ENCODE results near the gene LAPTM5. TPM values are rescaled to one million over a fixed set of nuclear protein-coding genes. Genes with fewer than 3 reads are reported as not detected.

Gene LAPTM5
- total and polyA plus RNA-seq, 2 of the 13 experiments (the other 11 are each of a cell fraction or from before 2014, with no cell fraction given) = 0.41 to 0.86 TPM

- Histone ChIP-seq H3K36me3 (replicated peaks in 1 of 2; ENCODE audit: control insufficient read depth in 1 of 2, insufficient read depth in 2 of 2, low read length in 2 of 2) (no peaks in the 10 kb centered on the region), H3K4me2 (ENCODE audit: low read depth, low read length) (no peak overlapping the region), H3K4me1 (ENCODE audit: insufficient read depth, low read length) (peaks cover 19% of the 10 kb centered on the region), H3K27me3 (ENCODE audit: control insufficient read depth in 1 of 2, insufficient read depth in 2 of 2, low read length in 2 of 2) (peaks cover 4 to 39% of the 10 kb centered on the region in 2 experiments; a peak in 3 of 5 replicates), H4K20me1 (ENCODE audit: insufficient read depth, low read length) (no peaks in the 10 kb centered on the region), H3K4me3 (replicated peaks in 1 of 3; ENCODE audit: insufficient read depth in 1 of 3, low read depth in 2 of 3, low read length in 3 of 3) (no peak overlapping the region), H3K79me2 (ENCODE audit: insufficient read depth, low read length) (no peaks in the 10 kb centered on the region), H3K9me3 (ENCODE audit: low read length) (no peaks in the 10 kb centered on the region), H3K9ac (ENCODE audit: insufficient read depth, low read depth, low read length) (no peak overlapping the region), H2AFZ (ENCODE audit: low read length) (no peak overlapping the region), H3K27ac (ENCODE audit: extremely low read length, insufficient read depth, low read length) (no peak overlapping the region)
- ATAC-seq = no peak
- no peak for DNase-seq (ENCODE audit: low spot score)
- POLR2A ChIA-PET = no interaction called here
- FAIRE-seq = no peak
- no peak for TF ChIP-seq ZNF468 (CRISPR knock-in tag; IDR thresholded peaks at IDR 0.05)
- peak; percentile 59 for TF ChIP-seq ZNF768 (CRISPR knock-in tag; IDR thresholded peaks at IDR 0.05)
- no peak for TF ChIP-seq MNT (IDR thresholded peaks at IDR 0.05)
- TF ChIP-seq SRF (IDR thresholded peaks at IDR 0.05; ENCODE audit: low read depth, low read length) = no peak
- CTCF ChIA-PET (ENCODE audit: low intra/inter-chr PET ratio, low total read pairs) = no interaction called here
- in situ Hi-C loops (cut with HindIII; ENCODE audit: extremely low pct_ligation_motif_present, low pct_unique_long_range_greater_than_20kb) (no loop called here), intact Hi-C loops (cut with micrococcal nuclease; ENCODE audit: unreplicated experiment) (no loop called here)
- WGBS (ENCODE audit: low lambda C conversion rate) = 27% methylated on average over 6 of the region's 13 CpGs
- BruUV-seq (replicated peaks) = no TSS peak
These were observed 2.2 kb upstream of the LAPTM5 start for GRCh38 chr1:30759718-30760281.

- CTCF ChIA-PET (ENCODE audit: low intra/inter-chr PET ratio, low total read pairs) = no interaction called here
- BruUV-seq (replicated peaks) = no TSS peak
- intact Hi-C loops (cut with micrococcal nuclease; ENCODE audit: unreplicated experiment) = no loop called here
- no peaks in the 10 kb centered on the region for H4K20me1 ChIP-seq (ENCODE audit: insufficient read depth, low read length)
- no peaks in the 10 kb centered on the region for H3K9me3 ChIP-seq (ENCODE audit: low read length)
- ATAC-seq (peak; percentile 34), FAIRE-seq (no peak), DNase-seq (ENCODE audit: low spot score) (no peak)
- H3K27ac ChIP-seq (ENCODE audit: extremely low read length, insufficient read depth, low read length) = no peak overlapping the region
- POLR2A ChIA-PET = interaction anchor here (1.6 kb wide), 1 partner anchor 13 kb away, joined by 3 read pairs; no protein-coding TSS in a partner anchor
- peaks cover 4 to 39% of the 10 kb centered on the region in 2 experiments; a peak in 3 of 5 replicates for H3K27me3 ChIP-seq (ENCODE audit: control insufficient read depth in 1 of 2, insufficient read depth in 2 of 2, low read length in 2 of 2)
- in situ Hi-C loops (cut with HindIII; ENCODE audit: extremely low pct_ligation_motif_present, low pct_unique_long_range_greater_than_20kb) = no loop called here
- no peak overlapping the region for H3K4me2 ChIP-seq (ENCODE audit: low read depth, low read length)
- no peak overlapping the region for H3K9ac ChIP-seq (ENCODE audit: insufficient read depth, low read depth, low read length)
- TF ChIP-seq NFATC3 (CRISPR knock-in tag; IDR thresholded peaks at IDR 0.05) (no peak), NFYC (CRISPR knock-in tag; IDR thresholded peaks at IDR 0.05) (0 out of 2 replicates have a peak, but pooled peaks have one; percentile 26)
- H3K36me3 ChIP-seq (replicated peaks in 1 of 2; ENCODE audit: control insufficient read depth in 1 of 2, insufficient read depth in 2 of 2, low read length in 2 of 2) = no peaks in the 10 kb centered on the region
- peaks cover 19% of the 10 kb centered on the region for H3K4me1 ChIP-seq (ENCODE audit: insufficient read depth, low read length)
- no peak overlapping the region for H3K4me3 ChIP-seq (replicated peaks in 1 of 3; ENCODE audit: insufficient read depth in 1 of 3, low read depth in 2 of 3, low read length in 3 of 3)
- no peak overlapping the region for H2AFZ ChIP-seq (ENCODE audit: low read length)
- H3K79me2 ChIP-seq (ENCODE audit: insufficient read depth, low read length) = no peaks in the 10 kb centered on the region
These were observed 1.3 kb upstream of the LAPTM5 start for GRCh38 chr1:30758785-30759380.

Measured in HepG2 (cell line).